ENCODE results near the gene SCUBE1. TPM values are rescaled to one million over a fixed set of nuclear protein-coding genes. Genes with fewer than 3 reads are reported as not detected.

Gene SCUBE1
- total and polyA plus RNA-seq, 8 donors = 0.31 to 8.0 (median 1.8) TPM

DNA sequence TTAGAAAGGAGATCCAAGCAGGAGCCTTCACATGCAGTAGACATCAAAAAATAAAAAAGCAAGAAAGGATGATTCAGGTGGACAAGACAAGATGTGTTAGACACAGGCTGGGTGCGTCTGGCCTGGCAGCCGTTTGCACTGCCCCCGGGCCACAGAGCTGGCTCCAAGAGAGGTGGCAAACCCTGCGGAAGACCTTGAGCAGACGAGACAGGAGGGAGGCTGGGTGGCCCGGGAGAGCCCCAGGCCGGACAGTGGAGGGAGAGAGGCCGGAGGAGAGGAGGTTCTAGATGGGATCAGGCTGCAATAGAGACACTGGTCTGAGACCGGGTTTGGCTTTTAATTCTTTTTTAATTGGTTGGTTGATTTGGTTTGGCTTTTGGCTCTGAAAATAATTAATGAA is 86.6 kb downstream of the SCUBE1 start:
- H3K4me3 ChIP-seq = no peak overlapping the region
- no peak for TF ChIP-seq POLR2AphosphoS5 (IDR thresholded peaks at IDR 0.05)
- TF ChIP-seq, protein P1, sequence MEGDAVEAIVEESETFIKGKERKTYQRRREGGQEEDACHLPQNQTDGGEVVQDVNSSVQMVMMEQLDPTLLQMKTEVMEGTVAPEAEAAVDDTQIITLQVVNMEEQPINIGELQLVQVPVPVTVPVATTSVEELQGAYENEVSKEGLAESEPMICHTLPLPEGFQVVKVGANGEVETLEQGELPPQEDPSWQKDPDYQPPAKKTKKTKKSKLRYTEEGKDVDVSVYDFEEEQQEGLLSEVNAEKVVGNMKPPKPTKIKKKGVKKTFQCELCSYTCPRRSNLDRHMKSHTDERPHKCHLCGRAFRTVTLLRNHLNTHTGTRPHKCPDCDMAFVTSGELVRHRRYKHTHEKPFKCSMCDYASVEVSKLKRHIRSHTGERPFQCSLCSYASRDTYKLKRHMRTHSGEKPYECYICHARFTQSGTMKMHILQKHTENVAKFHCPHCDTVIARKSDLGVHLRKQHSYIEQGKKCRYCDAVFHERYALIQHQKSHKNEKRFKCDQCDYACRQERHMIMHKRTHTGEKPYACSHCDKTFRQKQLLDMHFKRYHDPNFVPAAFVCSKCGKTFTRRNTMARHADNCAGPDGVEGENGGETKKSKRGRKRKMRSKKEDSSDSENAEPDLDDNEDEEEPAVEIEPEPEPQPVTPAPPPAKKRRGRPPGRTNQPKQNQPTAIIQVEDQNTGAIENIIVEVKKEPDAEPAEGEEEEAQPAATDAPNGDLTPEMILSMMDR (IDR thresholded peaks at IDR 0.05) = no peak
- TF ChIP-seq POLR2A (IDR thresholded peaks at IDR 0.05) = no peak
- no peak for TF ChIP-seq EP300 (IDR thresholded peaks at IDR 0.05)
- intact Hi-C loops (cut with DNase I; ENCODE audit: low total_unique reads) = no loop called here
- H3K4me1 ChIP-seq = peaks cover 0 to 17% (median 14%) of the 10 kb centered on the region in 4 donors
- no peaks in the 10 kb centered on the region for H3K36me3 ChIP-seq
- no peaks in the 10 kb centered on the region for H3K27me3 ChIP-seq
- WGBS, 5 donors = 75 to 88% (median 86%) methylated on average over 9 of the region's 9 CpGs
- H3K27ac ChIP-seq = no peak overlapping the region
- DNase-seq = no peak
- no peaks in the 10 kb centered on the region for H3K9me3 ChIP-seq

DNA sequence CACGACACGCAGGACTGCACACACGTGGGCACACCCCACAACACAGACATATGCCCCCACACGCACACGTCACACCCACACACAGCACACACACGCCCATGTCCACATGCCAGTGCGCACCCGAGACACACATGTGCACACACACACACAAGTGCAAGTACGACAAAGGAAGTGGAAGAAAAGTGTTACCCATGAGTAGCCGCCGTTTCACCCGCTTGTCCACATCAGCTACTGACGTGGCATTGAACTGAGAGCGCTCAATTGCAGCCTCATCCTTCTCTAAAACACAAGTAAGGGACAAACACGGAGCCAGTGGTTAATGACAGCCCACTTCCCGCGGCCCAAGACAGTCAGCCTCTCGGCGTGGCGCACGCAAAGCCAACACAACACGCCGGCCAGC is 87.9 kb downstream of the SCUBE1 start:
- intact Hi-C loops (cut with DNase I; ENCODE audit: low total_unique reads) = no loop called here
- no peak for DNase-seq
- WGBS, 5 donors = 85 to 94% (median 91%) methylated on average over 22 to 23 of the region's 23 CpGs
- Histone ChIP-seq H3K36me3 (no peaks in the 10 kb centered on the region), H3K27ac (no peak overlapping the region), H3K9me3 (no peaks in the 10 kb centered on the region), H3K4me3 (no peak overlapping the region), H3K27me3 (no peaks in the 10 kb centered on the region), H3K4me1 (peaks cover 0 to 17% (median 14%) of the 10 kb centered on the region in 4 donors)
- TF ChIP-seq, protein P1 (IDR thresholded peaks at IDR 0.05) = no peak

DNA sequence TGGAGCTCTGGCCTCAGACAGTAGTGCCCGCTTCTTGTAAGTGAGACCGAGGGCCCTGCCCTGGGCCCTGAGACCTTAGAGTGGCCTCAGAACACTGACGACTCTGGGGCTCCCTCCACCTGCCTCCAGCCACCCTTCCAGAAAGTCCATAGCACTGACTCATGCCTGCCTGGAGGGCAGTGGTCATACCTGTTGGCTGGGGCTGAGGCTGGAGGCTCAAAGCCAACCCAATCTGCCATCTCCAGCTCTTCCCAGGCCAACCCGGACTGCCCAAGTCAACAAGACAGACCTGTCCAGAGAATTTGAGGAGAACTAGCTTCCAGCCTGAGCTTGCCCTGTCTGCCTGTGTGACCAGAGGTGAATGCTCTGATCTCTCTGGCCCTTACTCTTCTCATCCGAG is 89.3 kb downstream of the SCUBE1 start:
- TF ChIP-seq, protein P1 (IDR thresholded peaks at IDR 0.05) = no peak
- TF ChIP-seq POLR2AphosphoS5 (IDR thresholded peaks at IDR 0.05) (no peak), EP300 (IDR thresholded peaks at IDR 0.05) (no peak), POLR2A (IDR thresholded peaks at IDR 0.05) (no peak)
- 60 to 89% (median 86%) methylated on average over 1 to 5 of the region's 5 CpGs for WGBS, 5 donors

DNA sequence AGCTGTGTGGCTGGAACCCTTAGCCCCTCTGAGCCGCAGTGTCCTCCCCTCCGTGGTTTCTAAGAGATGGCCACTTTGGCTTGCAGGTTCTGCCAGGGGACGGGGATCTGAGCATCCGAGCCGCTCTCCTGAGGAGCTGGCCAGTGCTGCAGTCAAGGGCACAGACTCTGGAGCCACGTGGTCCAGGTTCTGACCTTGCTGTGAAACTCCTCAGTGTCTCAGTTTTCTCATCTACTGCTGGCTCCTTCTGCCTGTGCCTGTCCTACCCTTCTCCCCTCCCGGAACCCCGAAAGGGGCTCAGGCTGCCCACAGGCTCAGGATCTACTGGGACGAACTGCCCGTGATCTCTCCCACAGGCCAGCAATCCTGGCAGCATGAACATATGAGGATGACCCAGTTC is 90.9 kb downstream of the SCUBE1 start:
- Histone ChIP-seq H3K27me3 (no peaks in the 10 kb centered on the region), H3K4me3 (no peak overlapping the region), H3K4me1 (peaks cover 0 to 7% (median 4%) of the 10 kb centered on the region in 4 donors), H3K27ac (no peak overlapping the region), H3K36me3 (no peaks in the 10 kb centered on the region), H3K9me3 (no peaks in the 10 kb centered on the region)
- WGBS, 5 donors = 70 to 84% (median 82%) methylated on average over 9 to 10 of the region's 10 CpGs
- no peak for DNase-seq
- intact Hi-C loops (cut with DNase I; ENCODE audit: low total_unique reads) = no loop called here
- TF ChIP-seq EP300 (IDR thresholded peaks at IDR 0.05) = no peak
- TF ChIP-seq POLR2A (IDR thresholded peaks at IDR 0.05) = no peak
- TF ChIP-seq, protein P1 (IDR thresholded peaks at IDR 0.05) = no peak
- no peak for TF ChIP-seq POLR2AphosphoS5 (IDR thresholded peaks at IDR 0.05)

More for the DNA sequence above, 89.3 kb downstream of the SCUBE1 start:
- H3K36me3 ChIP-seq = no peaks in the 10 kb centered on the region
- H3K4me3 ChIP-seq = no peak overlapping the region
- intact Hi-C loops (cut with DNase I; ENCODE audit: low total_unique reads) = no loop called here
- H3K27me3 ChIP-seq = no peaks in the 10 kb centered on the region
- H3K27ac ChIP-seq = no peak overlapping the region
- no peak for DNase-seq
- peaks cover 0 to 17% (median 14%) of the 10 kb centered on the region in 4 donors for H3K4me1 ChIP-seq
- no peaks in the 10 kb centered on the region for H3K9me3 ChIP-seq
